Measurements from ENCODE around the gene ZC3H18.

ZC3H18 gene

GRCh38 chr16:88627531-88628411 is 57.6 kb downstream of the ZC3H18 start:
- no peak overlapping the region for H3K4me2 ChIP-seq
- no peak overlapping the region for H2AFZ ChIP-seq (ENCODE audit: low read depth)
- TF ChIP-seq CTCF (conservative IDR thresholded peaks at IDR 0.05; ENCODE audit: low read depth, low read length) = no peak
- H3K27me3 ChIP-seq (ENCODE audit: insufficient read depth, low read depth) = no peaks in the 10 kb centered on the region
- no peak overlapping the region for H3K27ac ChIP-seq
- no peaks in the 10 kb centered on the region for H3K4me1 ChIP-seq (ENCODE audit: low read depth, poor library complexity, severe bottlenecking)
- no peak overlapping the region for H3K9ac ChIP-seq
- no peaks in the 10 kb centered on the region for H4K20me1 ChIP-seq (ENCODE audit: insufficient read depth)
- no peak overlapping the region for H3K4me3 ChIP-seq (IDR thresholded peaks at IDR 0.05; ENCODE audit: insufficient read depth, low read depth, low read length)
- no peaks in the 10 kb centered on the region for H3K79me2 ChIP-seq (ENCODE audit: insufficient read depth, low read depth)
- H3K36me3 ChIP-seq (ENCODE audit: insufficient read depth) = no peaks in the 10 kb centered on the region; the same call in 1 of the 2 replicates

- H3K4me2 ChIP-seq = no peak overlapping the region
- no peak overlapping the region for H2AFZ ChIP-seq (ENCODE audit: low read depth)
- H3K36me3 ChIP-seq (ENCODE audit: insufficient read depth) = no peaks in the 10 kb centered on the region; the same call in 1 of the 2 replicates
- no peaks in the 10 kb centered on the region for H3K27me3 ChIP-seq (ENCODE audit: insufficient read depth, low read depth)
- no peak overlapping the region for H3K9ac ChIP-seq
- no peaks in the 10 kb centered on the region for H4K20me1 ChIP-seq (ENCODE audit: insufficient read depth)
- TF ChIP-seq CTCF (conservative IDR thresholded peaks at IDR 0.05; ENCODE audit: low read depth, low read length) = peak; percentile 34; the same call in 1 of the 2 replicates
- no peaks in the 10 kb centered on the region for H3K79me2 ChIP-seq (ENCODE audit: insufficient read depth, low read depth)
- no peak overlapping the region for H3K4me3 ChIP-seq (IDR thresholded peaks at IDR 0.05; ENCODE audit: insufficient read depth, low read depth, low read length)
- H3K4me1 ChIP-seq (ENCODE audit: low read depth, poor library complexity, severe bottlenecking) = peaks cover 6% of the 10 kb centered on the region
- no peak overlapping the region for H3K27ac ChIP-seq
Measured at GRCh38 chr16:88628512-88628974, 58.3 kb downstream of the ZC3H18 start.

- H3K9ac ChIP-seq = no peak overlapping the region
- H3K36me3 ChIP-seq (ENCODE audit: insufficient read depth) = no peaks in the 10 kb centered on the region
- H3K4me3 ChIP-seq (IDR thresholded peaks at IDR 0.05; ENCODE audit: insufficient read depth, low read depth, low read length) = no peak overlapping the region
- no peaks in the 10 kb centered on the region for H3K79me2 ChIP-seq (ENCODE audit: insufficient read depth, low read depth)
- peaks cover under 1% of the 10 kb centered on the region; the same call in 1 of the 2 replicates for H3K27me3 ChIP-seq (ENCODE audit: insufficient read depth, low read depth)
- H3K4me1 ChIP-seq (ENCODE audit: low read depth, poor library complexity, severe bottlenecking) = peaks cover 16% of the 10 kb centered on the region
- H3K4me2 ChIP-seq = no peak overlapping the region
- no peak overlapping the region for H3K27ac ChIP-seq
- no peak overlapping the region for H2AFZ ChIP-seq (ENCODE audit: low read depth)
- H4K20me1 ChIP-seq (ENCODE audit: insufficient read depth) = no peaks in the 10 kb centered on the region
- no peak for TF ChIP-seq CTCF (conservative IDR thresholded peaks at IDR 0.05; ENCODE audit: low read depth, low read length)
Measured at GRCh38 chr16:88629835-88630234, 59.6 kb downstream of the ZC3H18 start.

- H3K36me3 ChIP-seq (ENCODE audit: insufficient read depth) = no peaks in the 10 kb centered on the region
- TF ChIP-seq CTCF (conservative IDR thresholded peaks at IDR 0.05; ENCODE audit: low read depth, low read length) = no peak
- peaks cover 22% of the 10 kb centered on the region for H3K4me1 ChIP-seq (ENCODE audit: low read depth, poor library complexity, severe bottlenecking)
- no peak overlapping the region for H3K9ac ChIP-seq
- H3K4me2 ChIP-seq = no peak overlapping the region
- no peaks in the 10 kb centered on the region for H4K20me1 ChIP-seq (ENCODE audit: insufficient read depth)
- H3K4me3 ChIP-seq (IDR thresholded peaks at IDR 0.05; ENCODE audit: insufficient read depth, low read depth, low read length) = no peak overlapping the region
- H3K79me2 ChIP-seq (ENCODE audit: insufficient read depth, low read depth) = no peaks in the 10 kb centered on the region
- H3K27ac ChIP-seq = no peak overlapping the region
- peaks cover 7% of the 10 kb centered on the region; the same call in 1 of the 2 replicates for H3K27me3 ChIP-seq (ENCODE audit: insufficient read depth, low read depth)
- H2AFZ ChIP-seq (ENCODE audit: low read depth) = no peak overlapping the region
Measured at GRCh38 chr16:88630433-88630832, 60.2 kb downstream of the ZC3H18 start.

Data from KMS-11 (cell line).